ENCODE measurements around the gene ADAM10. TPM values are rescaled to one million over a fixed set of nuclear protein-coding genes. Genes with fewer than 3 reads are reported as not detected.

The ADAM10 gene
- total RNA-seq, 4 donors from 2014 or later: 112 to 157 (median 116) TPM

GRCh38 chr15:58573270-58573669, 176.2 kb downstream of the ADAM10 start:
- Histone ChIP-seq H3K27ac (no peak overlapping the region), H3K4me1 (no peaks in the 10 kb centered on the region), H3K9me3 (no peaks in the 10 kb centered on the region), H3K36me3 (no peaks in the 10 kb centered on the region), H3K4me3 (replicated peaks in 1 of 3) (no peak overlapping the region), H3K27me3 (no peaks in the 10 kb centered on the region)
- intact Hi-C loops (cut with DNase I): no loop called here
- WGBS, 2 donors: 94 to 95% methylated on average over 4 of the region's 4 CpGs
- DNase-seq: no peak
- no peak for TF ChIP-seq CTCF (IDR thresholded peaks at IDR 0.05)
- TF ChIP-seq POLR2A (IDR thresholded peaks at IDR 0.05): no peak

DNA sequence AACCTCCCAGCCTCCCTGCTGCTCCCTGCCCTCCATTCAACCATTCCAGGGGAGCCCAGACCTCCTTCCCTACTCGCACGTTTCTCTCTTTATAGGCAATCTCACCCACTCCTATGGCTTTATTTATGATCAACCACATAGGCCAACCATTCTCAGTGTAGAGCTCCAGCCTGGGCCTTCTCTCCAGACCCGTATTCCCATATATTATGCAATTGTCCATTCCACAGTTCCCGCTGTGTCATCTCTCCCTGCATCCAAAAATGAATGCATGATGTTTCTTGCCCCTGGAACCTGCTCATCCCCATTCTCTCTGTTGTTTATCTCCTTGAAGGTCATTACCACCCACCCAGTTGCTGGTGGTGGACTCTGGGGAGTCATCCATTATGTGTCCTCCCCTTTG, 177.0 kb downstream of the ADAM10 start:
- Histone ChIP-seq H3K36me3 (no peaks in the 10 kb centered on the region), H3K9me3 (no peaks in the 10 kb centered on the region), H3K27ac (no peak overlapping the region), H3K27me3 (no peaks in the 10 kb centered on the region), H3K4me3 (replicated peaks in 1 of 3) (no peak overlapping the region), H3K4me1 (peaks cover 0 to 4% of the 10 kb centered on the region in 2 donors)
- TF ChIP-seq CTCF (IDR thresholded peaks at IDR 0.05) (no peak), POLR2A (IDR thresholded peaks at IDR 0.05) (no peak)
- DNase-seq: no peak
- WGBS, 2 donors: 95 to 96% methylated on average over 4 of the region's 4 CpGs
- intact Hi-C loops (cut with DNase I): no loop called here

GRCh38 chr15:58571491-58571890, 178.0 kb downstream of the ADAM10 start:
- intact Hi-C loops (cut with DNase I): no loop called here
- no peak for DNase-seq
- Histone ChIP-seq H3K4me3 (replicated peaks in 1 of 3) (no peak overlapping the region), H3K9me3 (no peaks in the 10 kb centered on the region), H3K36me3 (no peaks in the 10 kb centered on the region), H3K27ac (no peak overlapping the region), H3K4me1 (peaks cover 0 to 4% of the 10 kb centered on the region in 2 donors), H3K27me3 (no peaks in the 10 kb centered on the region)
- 84 to 89% methylated on average over 6 of the region's 6 CpGs for WGBS, 2 donors
- no peak for TF ChIP-seq POLR2A (IDR thresholded peaks at IDR 0.05)
- no peak for TF ChIP-seq CTCF (IDR thresholded peaks at IDR 0.05)

GRCh38 chr15:58569455-58569854, 180.1 kb downstream of the ADAM10 start:
- intact Hi-C loops (cut with DNase I): no loop called here
- no peaks in the 10 kb centered on the region for H3K9me3 ChIP-seq
- 100% methylated on average over 1 of the region's 1 CpG for WGBS, 2 donors
- no peak overlapping the region for H3K4me3 ChIP-seq (replicated peaks in 1 of 3)
- peaks cover 0 to 4% of the 10 kb centered on the region in 2 donors for H3K4me1 ChIP-seq
- no peaks in the 10 kb centered on the region for H3K27me3 ChIP-seq
- TF ChIP-seq CTCF (IDR thresholded peaks at IDR 0.05) (no peak), POLR2A (IDR thresholded peaks at IDR 0.05) (no peak)
- no peak for DNase-seq
- no peak overlapping the region for H3K27ac ChIP-seq
- no peaks in the 10 kb centered on the region for H3K36me3 ChIP-seq

DNA sequence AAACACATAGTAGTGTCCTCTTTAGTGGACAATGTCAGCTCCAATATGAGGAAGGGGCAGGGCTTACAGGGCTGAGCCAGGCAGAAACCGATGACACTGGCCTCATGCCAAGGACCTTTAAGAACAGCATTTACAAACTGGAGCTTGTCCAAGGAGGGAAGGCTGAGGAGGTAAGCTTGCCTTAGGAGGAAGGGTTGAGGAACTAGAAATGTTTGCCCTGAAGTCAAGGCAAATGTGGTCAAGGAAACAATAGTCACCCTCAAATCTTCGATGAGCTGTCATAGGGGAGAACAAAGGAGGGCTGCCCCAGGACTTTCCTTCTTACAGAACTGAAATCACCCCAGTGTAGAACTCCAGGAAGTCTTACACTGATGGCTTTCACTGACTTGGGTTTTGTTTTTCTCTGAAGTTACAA, 181.3 kb downstream of the ADAM10 start:
- DNase-seq: peak; percentile 33 to 40
- 16 to 25% methylated on average over 2 of the region's 2 CpGs for WGBS, 2 donors

More for the DNA sequence above, 181.3 kb downstream of the ADAM10 start:
- Histone ChIP-seq H3K4me1 (peaks cover 0 to 4% of the 10 kb centered on the region in 2 donors), H3K4me3 (replicated peaks in 1 of 3) (no peak overlapping the region), H3K27ac (no peak overlapping the region), H3K9me3 (no peaks in the 10 kb centered on the region), H3K27me3 (no peaks in the 10 kb centered on the region), H3K36me3 (no peaks in the 10 kb centered on the region)
- TF ChIP-seq POLR2A (IDR thresholded peaks at IDR 0.05) (no peak), CTCF (IDR thresholded peaks at IDR 0.05) (no peak)
- intact Hi-C loops (cut with DNase I): no loop called here
